Stimulated activated CD8-positive, alpha-beta memory T cell treated with anti-CD3 and anti-CD28 coated beads, Interleukin-7, amount 100 ng/mL, for 24 hours (primary cell): Measurements from ENCODE around the gene TSPAN18.
"Not testable (repeated sequence)": the region's sequence is repeated elsewhere in the genome, so short reads cannot be mapped to it uniquely, and the experiment has no call there.

ENCODE experiments used
- DNase-seq: peaks from one replicate; pipeline ENCODE4 v3.0.0-alpha.2; 2020; ENCODE audit warnings: low read depth

The TSPAN18 gene

DNA sequence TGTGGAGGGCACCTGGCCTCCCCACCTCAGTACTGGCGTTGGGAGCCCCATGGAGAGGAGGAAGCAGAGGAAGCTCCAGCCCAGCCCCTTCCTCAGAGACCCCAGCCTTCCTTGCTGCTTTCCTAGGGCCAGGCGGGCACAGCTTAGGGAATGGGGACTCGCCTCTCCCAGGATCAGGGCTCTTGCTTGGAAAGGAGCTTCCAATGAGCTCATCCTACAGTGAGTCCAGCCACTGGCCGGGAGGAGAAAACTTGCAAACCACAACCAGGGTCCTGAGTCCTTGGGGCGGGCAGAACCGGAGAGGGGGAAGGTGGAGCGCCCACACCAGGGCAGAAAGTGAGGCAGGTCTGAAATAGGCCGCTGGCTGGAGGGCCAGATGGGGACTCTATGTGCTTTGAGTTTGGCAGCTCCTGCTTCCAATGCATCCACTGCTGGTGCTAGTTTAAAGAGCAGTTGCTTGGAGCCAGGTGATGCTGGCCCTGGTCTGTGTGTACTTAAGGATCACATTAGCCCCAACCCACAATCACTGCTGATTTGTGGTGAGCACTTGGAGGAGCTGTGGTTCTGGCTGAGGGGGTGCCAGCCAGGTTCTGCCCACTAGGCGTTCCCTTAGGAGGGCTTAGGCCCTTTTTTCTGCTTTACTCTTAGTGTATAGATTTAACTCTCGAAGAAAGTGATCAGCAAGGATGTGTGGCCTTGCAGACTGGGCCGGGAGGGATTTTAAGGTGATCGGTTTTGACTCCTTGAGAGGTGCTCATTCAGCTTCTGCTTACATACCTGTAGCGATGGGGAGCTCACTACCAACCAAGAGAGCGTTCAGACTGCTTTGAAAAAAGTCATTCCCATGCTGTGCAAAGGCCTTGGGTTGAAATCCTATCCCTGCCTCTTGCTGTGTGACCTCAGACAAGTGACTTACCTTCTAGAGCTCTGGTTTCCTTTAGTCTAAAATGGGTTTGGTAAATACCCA lies 142.0 kb downstream of the TSPAN18 start:
- DNase-seq, result no peak

DNA sequence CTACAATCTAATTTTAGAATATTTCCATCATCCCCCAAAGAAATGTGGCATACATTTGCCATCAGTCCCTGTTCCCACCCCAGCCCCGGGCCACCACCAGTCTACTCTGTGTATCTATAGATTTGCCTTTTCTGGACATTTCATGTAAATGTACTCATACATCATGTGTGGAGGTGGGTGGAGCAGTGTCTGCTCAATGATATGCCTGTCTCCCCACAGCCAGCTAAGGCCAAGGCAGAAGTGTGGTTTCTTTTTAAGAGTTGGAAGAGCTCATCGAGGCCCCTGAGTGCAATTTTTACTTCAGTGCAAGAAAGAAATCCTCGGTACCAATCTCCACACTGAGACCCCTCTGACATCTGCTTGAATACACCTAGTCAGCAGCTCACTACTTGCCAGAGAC lies 143.4 kb downstream of the TSPAN18 start:
- DNase-seq, result no peak

GRCh38 chr11:44870615-44871176 lies 143.9 kb downstream of the TSPAN18 start:
- DNase-seq, result no peak

- DNase-seq, result not testable (repeated sequence)
Observed at GRCh38 chr11:44871682-44872081, 144.9 kb downstream of the TSPAN18 start.

DNA sequence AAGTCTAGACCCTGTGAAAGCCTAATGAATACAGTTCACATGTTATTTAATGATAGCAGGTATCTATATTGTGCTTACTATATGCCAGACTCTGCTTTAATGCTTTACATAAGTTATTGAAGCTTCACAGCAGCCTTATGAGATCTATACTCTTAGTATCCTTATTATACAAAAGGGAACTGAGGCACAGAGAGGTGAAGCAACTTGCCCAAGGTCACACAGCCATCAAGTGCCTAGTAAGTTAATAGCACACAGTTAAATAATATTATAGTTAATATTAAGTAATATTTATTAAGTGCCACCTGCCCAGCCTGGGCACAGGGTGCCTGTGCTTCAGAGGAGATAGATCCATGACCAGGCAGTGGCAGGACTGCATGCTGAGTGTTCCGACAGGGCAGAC lies 145.8 kb downstream of the TSPAN18 start:
- no peak for DNase-seq

- no peak for DNase-seq
Observed at GRCh38 chr11:44873537-44873936, 146.8 kb downstream of the TSPAN18 start.

DNA sequence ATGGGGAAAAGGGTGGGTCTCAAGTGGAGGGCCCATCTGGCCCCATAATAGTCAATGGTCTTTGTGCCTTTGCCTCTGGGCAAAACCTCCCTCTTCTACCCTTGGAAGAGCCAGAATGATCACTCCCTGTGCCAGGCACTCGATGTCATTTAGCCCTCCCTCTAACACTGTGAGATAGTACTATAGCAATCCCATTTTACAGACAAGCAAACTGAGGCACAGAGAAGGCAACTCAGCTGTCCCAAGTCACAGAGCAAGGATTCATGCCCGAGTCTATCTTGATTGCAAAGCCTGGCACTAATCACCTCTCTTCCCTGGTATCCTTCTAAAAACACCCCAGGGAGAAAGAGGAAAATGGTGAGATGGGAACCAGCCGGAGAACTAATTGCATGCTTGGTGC lies 147.5 kb downstream of the TSPAN18 start:
- DNase-seq, result no peak

DNA sequence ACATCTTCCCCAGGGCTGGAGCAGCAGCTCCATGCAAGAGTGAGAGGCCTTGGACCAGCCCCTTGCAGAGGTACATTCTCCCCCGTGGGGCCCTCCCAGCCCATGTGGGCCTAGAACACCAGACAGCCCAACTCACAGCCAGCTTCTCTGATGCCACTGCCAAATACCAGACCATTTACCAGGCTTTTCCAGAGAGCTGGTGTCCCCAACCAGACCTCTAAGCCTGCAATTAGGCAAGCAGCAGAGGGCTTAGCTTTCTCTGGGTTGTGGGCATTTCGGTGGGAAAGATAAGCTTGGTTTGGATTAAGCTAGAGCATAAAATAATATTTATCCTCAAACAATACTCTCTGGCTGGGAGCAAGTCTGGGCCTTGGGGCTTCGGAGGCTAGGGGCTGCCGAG lies 148.3 kb downstream of the TSPAN18 start:
- no peak for DNase-seq

DNA sequence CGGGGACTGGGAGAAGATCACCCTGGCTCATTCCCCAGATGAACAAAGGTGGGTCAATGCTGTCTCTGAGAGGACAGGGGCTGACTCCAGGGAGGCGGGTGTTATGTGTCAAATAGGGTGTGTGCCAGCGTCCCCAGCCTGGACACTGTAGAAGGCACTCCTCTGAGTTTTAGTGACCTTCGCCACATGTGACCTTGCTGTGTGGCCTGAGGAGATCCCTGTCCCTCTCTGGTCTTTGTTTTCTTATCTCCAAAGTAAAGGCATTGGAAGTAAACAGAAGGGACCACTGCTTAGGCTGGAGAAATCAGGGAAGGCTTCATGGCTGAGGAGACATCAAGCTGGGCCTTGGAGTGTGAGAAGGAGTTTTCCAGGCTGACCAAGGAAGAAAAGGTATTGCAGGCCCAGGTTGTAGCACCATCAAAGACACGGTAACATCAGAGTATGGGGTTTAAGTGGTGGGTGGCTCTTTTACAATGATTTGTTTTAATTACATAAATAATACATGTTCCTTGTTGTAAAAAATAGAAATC lies 149.5 kb downstream of the TSPAN18 start:
- DNase-seq, result no peak

DNA sequence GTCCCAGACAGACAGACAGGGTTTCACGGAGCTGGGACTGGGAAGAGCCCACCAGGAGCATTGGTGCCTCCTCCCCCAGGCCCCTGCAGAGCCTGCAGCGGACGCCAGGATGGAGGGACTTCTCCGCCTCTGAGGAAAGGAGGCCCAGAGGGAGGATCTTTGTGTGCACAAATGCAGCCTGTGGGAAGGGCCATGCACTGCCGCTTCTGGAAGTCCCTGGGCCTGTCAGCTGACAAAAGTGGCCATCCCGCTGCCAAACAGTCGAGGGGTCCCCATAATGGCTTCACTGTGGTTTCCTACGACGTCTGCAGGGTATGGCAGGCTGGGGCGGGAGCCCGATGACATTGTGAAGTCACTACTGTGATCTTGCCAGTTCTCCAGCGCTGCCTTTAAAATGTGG lies 150.1 kb downstream of the TSPAN18 start:
- DNase-seq, result no peak

DNA sequence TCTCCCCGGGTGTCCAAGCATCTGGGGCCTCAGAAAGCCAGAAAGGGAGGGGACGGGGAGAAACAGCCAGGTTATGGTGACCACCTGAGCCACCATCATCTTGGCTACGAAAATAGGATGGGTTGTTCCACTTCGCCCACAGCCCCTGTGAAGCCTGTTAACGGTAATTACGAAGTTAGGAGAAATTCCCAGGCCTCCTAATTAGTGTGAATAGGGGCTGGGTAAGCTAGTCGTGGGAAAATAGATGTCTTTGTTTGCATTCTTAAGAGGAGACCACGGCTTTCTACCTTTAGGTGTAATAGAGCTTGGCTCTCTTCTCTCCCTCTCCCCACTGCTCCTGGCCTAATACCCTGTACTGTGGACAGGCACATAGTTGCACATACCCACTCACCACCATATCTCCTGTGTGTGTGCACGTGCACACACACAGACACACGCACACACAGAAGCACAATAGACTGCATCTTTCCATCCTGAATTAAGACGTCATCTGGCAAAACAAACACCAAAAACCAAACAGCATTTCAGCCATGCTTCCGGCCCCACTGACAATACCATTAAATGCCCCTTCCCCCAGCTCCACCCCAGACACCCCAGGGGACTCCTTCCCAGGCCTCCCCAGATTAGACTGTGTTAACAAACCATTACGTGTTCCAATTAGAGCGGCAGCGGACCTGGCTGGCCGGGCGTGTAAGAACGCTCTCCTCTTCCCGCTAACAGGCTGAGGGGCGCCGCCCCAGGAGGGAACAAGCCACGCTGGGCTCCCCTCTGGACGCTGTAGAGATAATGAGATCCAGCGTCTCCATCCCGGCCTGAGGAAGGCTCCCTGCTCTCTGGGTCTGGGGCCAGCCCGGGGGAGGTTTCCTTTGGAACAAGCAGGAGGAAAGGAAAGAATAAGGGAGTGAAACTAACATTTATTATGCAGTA lies 151.1 kb downstream of the TSPAN18 start:
- DNase-seq, result no peak

GRCh38 chr11:44878711-44879110 lies 151.9 kb downstream of the TSPAN18 start:
- no peak for DNase-seq

DNA sequence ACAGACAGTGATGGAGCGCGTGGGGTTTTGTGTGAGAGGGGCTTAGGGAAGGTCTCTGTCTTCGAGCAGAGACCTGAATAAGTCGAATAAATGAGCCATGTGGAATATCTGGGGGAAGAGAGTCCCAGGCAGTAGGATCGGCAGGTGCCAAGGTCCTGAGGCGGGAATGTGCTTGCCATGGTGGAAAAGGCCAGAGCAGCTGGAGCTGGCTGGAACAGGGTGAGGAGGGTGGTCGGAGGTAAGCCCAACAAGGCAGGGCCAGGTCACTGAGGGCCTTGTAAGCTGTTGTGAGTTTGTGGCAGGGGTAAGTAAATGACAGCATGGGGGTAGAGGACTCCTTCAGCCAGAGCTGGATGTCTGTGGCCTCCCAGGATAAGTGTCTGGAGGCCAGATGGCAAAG lies 152.7 kb downstream of the TSPAN18 start:
- DNase-seq, result no peak

GRCh38 chr11:44880511-44880910 lies 153.7 kb downstream of the TSPAN18 start:
- no peak for DNase-seq

GRCh38 chr11:44880953-44881352 lies 154.2 kb downstream of the TSPAN18 start:
- DNase-seq, result no peak

GRCh38 chr11:44883277-44883676 lies 156.5 kb downstream of the TSPAN18 start:
- no peak for DNase-seq

- no peak for DNase-seq
Observed at GRCh38 chr11:44884056-44884455, 157.3 kb downstream of the TSPAN18 start.

GRCh38 chr11:44885065-44885810 lies 158.5 kb downstream of the TSPAN18 start:
- no peak for DNase-seq

DNA sequence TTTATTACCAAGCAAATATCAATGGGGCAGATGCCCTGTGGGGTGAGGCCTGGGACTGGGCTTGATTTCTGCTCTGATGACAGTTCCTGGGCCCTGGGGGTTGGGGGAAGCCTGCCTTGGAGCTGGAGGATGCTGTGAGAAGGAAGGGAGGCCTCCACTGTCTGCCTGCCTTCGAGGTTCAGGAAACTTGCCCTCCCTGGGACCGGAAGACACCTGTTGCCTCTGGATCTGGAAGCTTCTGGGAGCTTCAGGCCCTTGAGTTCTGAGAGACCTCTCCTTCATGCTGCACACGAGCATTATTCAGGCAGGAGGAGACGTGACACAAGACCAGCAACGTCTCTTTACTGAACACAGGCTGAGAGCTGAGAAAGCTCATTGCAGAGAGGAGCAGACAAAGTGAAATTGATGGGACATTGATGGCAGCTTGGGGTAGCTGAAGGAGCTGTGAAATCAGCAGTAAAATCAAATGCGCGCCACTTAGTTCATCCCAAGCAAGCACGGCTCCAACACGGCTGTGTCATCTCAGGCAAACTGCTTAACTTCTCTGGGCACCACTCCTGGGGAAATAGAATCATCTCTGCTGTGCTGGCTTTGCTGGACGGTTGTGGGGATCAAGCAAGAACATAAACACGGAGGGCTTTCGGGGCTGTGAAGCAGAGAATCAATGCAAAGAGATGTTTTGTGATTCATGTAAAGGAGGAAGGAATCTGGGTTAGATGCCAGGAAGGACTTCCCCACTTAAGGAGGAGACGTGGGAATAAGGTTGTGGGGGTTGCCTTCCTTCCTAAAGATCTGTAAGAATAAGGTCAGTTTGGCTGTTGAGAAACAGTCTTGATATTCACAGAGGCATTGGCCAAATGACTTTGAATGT lies 159.4 kb downstream of the TSPAN18 start:
- DNase-seq, result no peak

GRCh38 chr11:44886790-44887140 lies 160.0 kb downstream of the TSPAN18 start:
- DNase-seq, result no peak

GRCh38 chr11:44887636-44888035 lies 160.9 kb downstream of the TSPAN18 start:
- DNase-seq, result no peak
